ENCODE results near the gene SIVA1. TPM values are rescaled to one million over a fixed set of nuclear protein-coding genes. Genes with fewer than 3 reads are reported as not detected.
"Not testable (repeated sequence)": the region's sequence is repeated elsewhere in the genome, so short reads cannot be mapped to it uniquely, and the experiment has no call there.

The SIVA1 gene
- total RNA-seq, 1 donor from 2014 or later: 30.5 TPM

GRCh38 chr14:104728631-104729030 is 24.3 kb upstream of the SIVA1 start:
- Mint-ChIP-seq H3K27ac (ENCODE audit: unreplicated experiment) (no peak overlapping the region), H3K9me3 (ENCODE audit: unreplicated experiment) (peaks cover 5% of the 10 kb centered on the region), H3K36me3 (ENCODE audit: unreplicated experiment) (no peaks in the 10 kb centered on the region), H3K27me3 (ENCODE audit: unreplicated experiment) (peaks cover 8% of the 10 kb centered on the region), H3K4me3 (ENCODE audit: unreplicated experiment) (no peak overlapping the region), H3K4me1 (ENCODE audit: low read depth, unreplicated experiment) (no peaks in the 10 kb centered on the region)
- no peak for TF ChIP-seq CTCF (IDR thresholded peaks at IDR 0.05; ENCODE audit: partially characterized antibody, unreplicated experiment)
- no peak for DNase-seq

GRCh38 chr14:104729176-104729834 is 23.6 kb upstream of the SIVA1 start:
- H3K27me3 Mint-ChIP-seq (ENCODE audit: unreplicated experiment); H3K9me3 Mint-ChIP-seq (ENCODE audit: unreplicated experiment); DNase-seq; H3K27ac Mint-ChIP-seq (ENCODE audit: unreplicated experiment); H3K4me3 Mint-ChIP-seq (ENCODE audit: unreplicated experiment); H3K36me3 Mint-ChIP-seq (ENCODE audit: unreplicated experiment); H3K4me1 Mint-ChIP-seq (ENCODE audit: low read depth, unreplicated experiment): not testable (repeated sequence)

- H3K4me3 Mint-ChIP-seq (ENCODE audit: unreplicated experiment): no peak overlapping the region
- no peak overlapping the region for H3K27ac Mint-ChIP-seq (ENCODE audit: unreplicated experiment)
- TF ChIP-seq CTCF (IDR thresholded peaks at IDR 0.05; ENCODE audit: partially characterized antibody, unreplicated experiment): no peak
- H3K4me1 Mint-ChIP-seq (ENCODE audit: low read depth, unreplicated experiment): no peaks in the 10 kb centered on the region
- peaks cover 5% of the 10 kb centered on the region for H3K9me3 Mint-ChIP-seq (ENCODE audit: unreplicated experiment)
- no peak for DNase-seq
- peaks cover 8% of the 10 kb centered on the region for H3K27me3 Mint-ChIP-seq (ENCODE audit: unreplicated experiment)
- no peaks in the 10 kb centered on the region for H3K36me3 Mint-ChIP-seq (ENCODE audit: unreplicated experiment)
Measured at GRCh38 chr14:104729835-104730181, 23.1 kb upstream of the SIVA1 start.

- Mint-ChIP-seq H3K9me3 (ENCODE audit: unreplicated experiment) (peaks cover 5% of the 10 kb centered on the region), H3K4me1 (ENCODE audit: low read depth, unreplicated experiment) (no peaks in the 10 kb centered on the region), H3K27me3 (ENCODE audit: unreplicated experiment) (peaks cover 7% of the 10 kb centered on the region), H3K27ac (ENCODE audit: unreplicated experiment) (no peak overlapping the region), H3K36me3 (ENCODE audit: unreplicated experiment) (no peaks in the 10 kb centered on the region), H3K4me3 (ENCODE audit: unreplicated experiment) (no peak overlapping the region)
- DNase-seq: no peak
- no peak for TF ChIP-seq CTCF (IDR thresholded peaks at IDR 0.05; ENCODE audit: partially characterized antibody, unreplicated experiment)
Measured at GRCh38 chr14:104730487-104730886, 22.5 kb upstream of the SIVA1 start.

- peak; percentile 39 for TF ChIP-seq CTCF (IDR thresholded peaks at IDR 0.05; ENCODE audit: partially characterized antibody, unreplicated experiment)
- no peak for DNase-seq
- Mint-ChIP-seq H3K9me3 (ENCODE audit: unreplicated experiment) (peaks cover 9% of the 10 kb centered on the region), H3K36me3 (ENCODE audit: unreplicated experiment) (no peaks in the 10 kb centered on the region), H3K4me1 (ENCODE audit: low read depth, unreplicated experiment) (no peaks in the 10 kb centered on the region), H3K27ac (ENCODE audit: unreplicated experiment) (no peak overlapping the region), H3K27me3 (ENCODE audit: unreplicated experiment) (peaks cover 7% of the 10 kb centered on the region), H3K4me3 (ENCODE audit: unreplicated experiment) (no peak overlapping the region)
Measured at GRCh38 chr14:104731320-104732294, 21.3 kb upstream of the SIVA1 start.
